HTERT RPE-1 (cell line): ENCODE measurements around the gene GALNS.
"Not testable (repeated sequence)": the region's sequence is repeated elsewhere in the genome, so short reads cannot be mapped to it uniquely, and the experiment has no call there.

ENCODE experiments used
- in situ Hi-C: fragments of 300-500 bp; cut with MboI; formaldehyde crosslinking; loops from 4 replicates; pipeline ENCODE4 v1.14.3; 2020; ENCODE audit warnings: low sequenced_read_pairs

The GALNS gene

GRCh38 chr16:88772871-88773811 is 83.6 kb downstream of the GALNS start:
- in situ Hi-C loops = no loop called here

DNA sequence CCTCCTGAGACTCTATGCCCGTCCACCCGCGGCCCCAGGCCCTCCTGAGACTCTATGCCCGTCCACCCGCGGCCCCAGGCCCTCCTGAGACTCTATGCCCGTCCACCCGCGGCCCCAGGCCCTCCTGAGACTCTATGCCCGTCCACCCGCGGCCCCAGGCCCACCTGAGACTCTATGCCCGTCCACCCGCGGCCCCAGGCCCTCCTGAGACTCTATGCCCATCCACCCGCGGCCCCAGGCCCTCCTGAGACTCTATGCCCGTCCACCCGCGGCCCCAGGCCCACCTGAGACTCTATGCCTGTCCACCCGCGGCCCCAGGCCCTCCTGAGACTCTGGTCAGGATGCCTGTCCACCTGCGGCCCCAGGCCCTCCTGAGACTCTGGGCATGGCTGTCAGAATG is 85.0 kb downstream of the GALNS start:
- in situ Hi-C loops = not testable (repeated sequence)

- in situ Hi-C loops = no loop called here
These were observed 85.4 kb downstream of the GALNS start for GRCh38 chr16:88771294-88771772.

GRCh38 chr16:88770461-88771293 is 86.1 kb downstream of the GALNS start:
- in situ Hi-C loops = no loop called here

DNA sequence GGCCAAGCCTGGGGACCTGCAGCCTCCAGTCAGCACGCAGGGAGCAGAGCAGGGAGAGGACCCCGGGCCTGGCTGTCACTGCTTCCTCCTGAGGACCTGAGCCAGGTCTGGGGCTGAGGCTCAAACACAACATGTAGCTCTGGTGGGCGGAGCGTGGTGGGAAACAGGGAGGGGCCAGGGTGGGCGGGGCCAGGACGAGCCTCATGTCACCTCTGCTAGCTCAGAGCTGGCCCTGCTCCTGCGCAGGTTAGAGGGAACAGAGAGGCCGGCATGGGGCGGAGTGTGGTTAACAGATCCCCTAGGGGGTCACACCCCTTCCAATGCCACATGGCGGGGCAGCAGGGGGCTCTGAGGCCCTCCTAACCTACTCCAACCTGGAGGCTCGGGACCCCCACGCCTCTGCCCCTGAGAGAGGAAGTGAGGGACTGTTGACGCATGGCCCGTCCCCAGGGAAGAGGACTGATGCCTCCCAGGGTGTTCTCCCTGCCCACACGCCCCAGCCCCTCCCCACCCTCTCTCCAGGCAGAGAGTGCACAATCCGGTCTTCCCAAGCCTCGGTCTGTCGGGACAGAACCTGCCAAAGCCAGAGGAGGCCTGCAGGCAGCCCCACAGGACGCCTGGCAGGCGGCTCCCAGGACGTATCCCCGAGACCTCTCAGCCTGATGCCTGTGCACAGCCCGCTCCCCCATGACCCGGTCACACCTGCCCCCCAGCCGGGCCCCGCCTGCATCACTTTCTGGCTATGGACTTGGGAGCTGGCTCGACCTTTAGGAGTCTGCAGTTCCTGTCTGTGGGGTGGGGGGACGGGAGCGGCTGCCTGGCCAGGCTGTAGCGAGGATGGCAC is 86.9 kb downstream of the GALNS start:
- in situ Hi-C loops = no loop called here

- in situ Hi-C loops = no loop called here
These were observed 88.5 kb downstream of the GALNS start for GRCh38 chr16:88768071-88768783.

DNA sequence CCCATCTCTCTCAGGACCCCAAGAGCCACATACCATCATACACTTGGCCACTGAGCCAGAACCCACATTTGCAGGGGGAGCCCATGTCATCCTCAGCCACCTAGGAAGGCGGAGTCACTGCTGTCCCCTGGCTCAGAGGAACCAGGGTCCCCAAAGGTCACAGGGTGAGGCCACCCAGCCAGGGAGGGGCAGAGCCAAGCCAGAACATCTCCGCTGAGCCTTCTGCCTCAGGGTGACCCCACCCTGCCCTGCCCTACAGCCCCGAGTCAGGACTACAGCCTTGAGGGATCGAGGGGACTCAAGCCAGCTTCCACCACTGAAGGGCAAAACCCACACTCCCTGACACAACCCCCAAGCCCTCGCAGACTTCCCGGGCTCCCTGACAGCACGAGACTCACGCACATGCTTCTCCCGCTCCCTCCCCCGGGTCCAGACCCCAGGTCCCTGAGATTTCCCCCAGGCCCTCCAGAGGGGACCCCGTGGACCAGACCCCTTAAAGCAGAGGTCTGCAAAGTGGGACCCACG is 89.1 kb downstream of the GALNS start:
- in situ Hi-C loops = no loop called here

GRCh38 chr16:88766975-88767374 is 89.8 kb downstream of the GALNS start:
- in situ Hi-C loops = no loop called here

DNA sequence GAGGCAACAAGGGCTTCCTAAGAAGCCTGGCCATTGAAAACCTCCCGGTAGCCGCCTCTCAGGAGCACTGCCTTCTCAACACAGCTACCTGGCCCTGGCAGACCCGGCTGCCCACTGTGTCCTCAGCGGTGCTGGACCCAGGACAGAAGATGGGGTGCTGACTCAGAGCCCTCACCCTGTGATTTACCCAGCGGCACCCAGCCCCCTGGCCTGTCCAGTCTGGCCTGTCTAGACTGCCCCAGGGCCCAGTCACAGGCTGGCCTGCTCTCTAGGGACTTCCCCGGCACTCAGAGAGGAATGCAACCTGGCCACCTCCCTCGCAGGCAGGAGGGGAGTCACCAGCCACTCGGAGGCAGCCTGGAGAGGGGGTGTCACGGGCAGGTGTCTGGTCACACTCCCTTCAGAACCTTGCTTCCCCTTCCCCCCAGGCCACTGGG is 91.8 kb downstream of the GALNS start:
- in situ Hi-C loops = no loop called here

DNA sequence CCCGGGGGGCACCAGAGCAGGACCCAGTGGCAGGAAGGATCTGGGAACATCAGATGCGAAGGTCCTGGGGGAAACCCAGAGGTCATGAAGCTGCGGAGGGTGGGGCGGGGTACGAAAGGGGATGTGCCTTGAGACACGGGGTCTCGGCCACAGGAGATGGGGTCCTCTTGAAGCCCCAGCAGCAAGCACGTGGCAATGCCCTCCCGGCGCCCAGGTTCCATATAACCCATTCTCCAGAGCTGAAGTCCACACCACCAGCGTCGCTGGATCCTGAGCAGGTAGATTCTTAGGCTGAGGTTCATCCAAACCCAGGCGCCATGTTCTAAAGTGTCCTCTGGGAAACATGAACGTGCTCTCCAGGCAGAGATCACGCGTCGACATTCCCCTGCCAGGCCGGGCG is 92.7 kb downstream of the GALNS start:
- in situ Hi-C loops = no loop called here
